GM10847 (cell line): ENCODE data around the gene LNX1.

ENCODE experiments used
- POLR2A ChIP-seq: IDR thresholded peaks from 2 replicates; pipeline ENCODE4 v1.6.1; 2011; ENCODE audit not compliant: insufficient read length; ENCODE audit errors: extremely low read depth

LNX1 gene

DNA sequence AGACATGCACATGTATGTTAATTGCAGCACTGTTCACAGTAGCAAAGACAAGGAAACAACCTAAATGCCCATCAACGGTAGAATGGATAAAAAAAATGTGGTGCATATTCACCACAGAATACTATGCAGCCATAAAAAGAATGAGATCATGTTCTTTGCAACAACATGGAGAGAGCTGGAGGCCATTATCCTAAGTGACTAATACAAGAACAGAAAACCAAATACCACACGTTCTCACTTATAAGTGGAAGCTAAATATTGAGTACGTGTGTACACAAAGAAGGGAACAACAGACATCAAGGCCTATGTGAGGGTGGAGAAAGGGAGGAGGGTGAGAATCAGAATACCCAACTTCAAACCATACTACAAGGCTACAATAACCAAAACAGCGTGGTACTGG is 17.4 kb upstream of the LNX1 start:
- no peak for TF ChIP-seq POLR2A

DNA sequence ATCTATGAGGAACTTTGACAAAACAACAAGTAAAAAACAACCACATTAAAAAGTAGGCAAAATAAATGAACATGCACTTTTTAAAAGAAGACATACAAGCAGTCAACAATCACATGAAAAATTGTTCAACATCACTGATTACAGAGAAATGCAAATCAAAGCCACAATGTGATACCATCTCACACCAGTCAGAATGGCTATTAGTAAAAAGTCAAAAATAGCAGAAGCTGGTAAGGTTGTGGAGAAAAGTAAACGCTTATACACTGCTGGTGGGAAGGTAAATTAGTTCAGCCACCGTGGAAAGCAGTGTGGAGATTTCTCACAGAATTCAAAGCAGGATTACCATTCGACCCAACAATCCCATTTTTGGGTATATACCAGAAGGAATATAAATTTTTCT is 17.0 kb upstream of the LNX1 start:
- TF ChIP-seq POLR2A, result no peak

DNA sequence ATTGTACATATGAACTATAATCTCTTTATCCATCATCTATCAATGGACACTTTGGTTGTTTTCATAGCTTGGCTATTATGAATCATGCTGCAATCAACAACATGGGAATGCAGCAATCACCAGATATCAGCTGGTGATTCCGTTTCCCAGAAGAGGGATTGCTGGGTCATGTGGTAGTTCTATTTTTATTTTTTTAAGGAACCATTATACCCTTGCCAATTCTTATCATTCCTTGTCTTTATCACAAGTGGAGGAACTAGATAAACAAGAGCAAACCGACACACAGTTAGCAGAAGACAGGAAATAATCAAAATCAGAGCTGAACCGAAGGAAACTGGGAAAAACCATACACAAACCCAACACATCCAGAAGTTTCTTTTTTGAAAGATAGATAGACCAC is 14.5 kb upstream of the LNX1 start:
- TF ChIP-seq POLR2A, result no peak

DNA sequence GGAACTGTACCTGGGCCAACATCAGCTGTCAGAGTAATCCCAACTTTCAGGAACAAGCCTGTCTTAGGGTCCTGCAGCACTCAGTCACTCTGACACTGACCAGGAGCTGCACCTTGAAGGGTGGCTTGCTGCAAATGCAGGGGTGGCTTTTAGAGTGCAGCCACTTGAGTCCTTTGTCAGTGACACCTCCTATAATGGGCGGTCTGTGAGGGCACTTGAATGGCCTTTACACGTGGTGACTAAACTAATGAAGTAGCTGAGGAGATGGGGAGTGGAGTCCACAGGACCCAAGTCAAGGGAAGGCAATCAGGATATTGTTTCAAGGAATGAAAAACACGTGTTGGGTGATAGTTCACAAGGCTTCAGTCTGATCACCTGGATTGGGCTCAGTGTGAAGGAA is 11.1 kb upstream of the LNX1 start:
- TF ChIP-seq POLR2A, result no peak

DNA sequence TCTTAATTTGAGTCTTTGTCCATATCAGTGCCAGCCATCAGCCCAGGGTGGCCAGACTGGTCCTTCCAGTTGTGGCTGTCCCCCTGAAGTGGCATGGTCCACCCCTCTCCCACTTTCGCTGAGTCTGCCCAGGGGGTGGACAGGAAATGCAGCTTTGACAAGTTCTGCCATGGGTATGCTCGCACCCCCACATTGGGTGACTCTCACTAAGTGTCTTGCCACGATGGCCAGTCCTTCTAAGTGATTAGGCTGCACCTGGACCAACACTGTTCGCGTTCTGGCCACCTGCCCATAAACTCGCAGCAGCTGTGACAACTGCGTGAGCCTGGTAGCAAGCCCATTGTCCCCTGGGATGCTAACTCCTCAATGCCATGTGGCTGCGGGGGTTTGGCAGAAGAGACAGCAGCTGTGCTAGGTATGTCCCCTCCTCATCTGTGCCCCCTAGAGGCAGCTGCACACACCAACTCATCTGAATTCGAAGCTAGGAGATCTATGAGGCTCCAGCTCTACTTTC is 10.0 kb upstream of the LNX1 start:
- no peak for TF ChIP-seq POLR2A

DNA sequence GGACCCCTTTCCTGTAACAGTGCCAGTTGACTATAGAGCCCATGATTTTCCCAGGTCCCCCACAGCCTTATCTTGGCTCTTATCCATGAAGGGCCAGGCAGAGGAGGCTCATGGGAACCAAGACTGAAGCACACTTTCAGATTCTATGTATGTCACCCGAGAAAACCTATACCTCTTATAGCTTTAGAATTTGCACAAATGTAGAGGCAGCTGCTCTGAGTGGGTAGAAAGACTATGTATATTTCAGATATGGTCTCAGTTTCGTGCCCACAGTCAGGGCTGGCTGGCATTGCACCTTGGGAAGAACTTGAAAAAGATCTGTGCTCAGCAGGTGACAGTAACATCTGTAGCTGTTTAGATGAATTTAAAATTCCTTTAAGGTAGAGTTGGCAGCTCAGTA is 8.3 kb upstream of the LNX1 start:
- no peak for TF ChIP-seq POLR2A

DNA sequence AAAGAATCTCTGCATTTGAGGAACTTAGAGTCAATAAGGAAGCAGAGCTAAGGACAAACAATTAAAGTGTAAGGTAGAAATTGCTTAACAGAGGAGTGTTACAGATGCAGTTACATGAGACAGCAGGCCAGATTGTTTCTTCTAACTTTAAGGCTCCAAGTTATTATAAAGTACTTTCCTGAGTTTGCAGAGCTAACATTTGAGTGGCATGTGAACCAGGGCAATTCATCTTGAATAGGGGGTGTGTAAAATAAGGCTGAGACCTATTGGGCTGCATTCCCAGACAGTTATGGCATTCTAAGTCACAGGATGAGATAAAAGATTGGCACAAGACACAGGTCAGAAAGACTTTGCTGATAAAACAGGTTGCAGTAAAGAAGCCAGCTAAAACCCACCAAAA is 7.6 kb upstream of the LNX1 start:
- TF ChIP-seq POLR2A, result no peak

DNA sequence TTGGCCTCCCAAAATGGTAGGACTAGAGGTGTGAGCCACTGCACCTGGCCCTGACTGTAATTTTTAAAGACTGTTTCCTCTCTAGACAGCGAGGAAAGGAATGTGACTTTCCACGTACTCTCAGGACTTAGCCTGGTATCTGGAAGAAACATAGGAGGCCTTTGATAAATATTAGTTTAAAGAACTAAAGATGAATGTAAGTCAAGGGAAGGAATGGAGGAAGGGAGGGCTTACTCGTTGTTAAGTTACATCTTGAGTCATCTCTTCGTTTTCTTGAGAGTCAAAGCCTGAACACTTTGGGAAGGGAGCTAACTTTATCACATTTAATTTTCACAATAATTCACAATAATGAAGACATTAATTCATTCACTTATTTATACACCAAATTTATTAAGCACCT is 7.2 kb upstream of the LNX1 start:
- no peak for TF ChIP-seq POLR2A

DNA sequence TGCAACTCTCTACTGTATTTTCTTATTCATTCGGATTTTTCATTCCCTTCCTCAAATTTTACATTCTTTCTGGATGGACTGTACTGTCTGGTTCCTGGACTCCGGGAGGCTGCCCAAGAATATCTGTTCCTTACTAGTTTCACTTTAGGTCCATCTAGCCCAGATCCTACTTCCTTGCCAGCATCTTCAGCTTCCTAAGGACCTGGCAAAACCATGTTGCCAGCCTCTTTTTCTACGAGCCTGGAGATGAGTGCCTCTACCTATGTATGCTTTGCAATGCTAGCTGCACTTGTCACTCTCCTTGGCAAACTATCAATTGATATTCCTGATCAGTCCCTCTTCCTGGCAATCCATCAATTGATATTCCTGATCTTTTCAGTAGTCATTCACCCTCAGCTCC is 5.6 kb upstream of the LNX1 start:
- no peak for TF ChIP-seq POLR2A

DNA sequence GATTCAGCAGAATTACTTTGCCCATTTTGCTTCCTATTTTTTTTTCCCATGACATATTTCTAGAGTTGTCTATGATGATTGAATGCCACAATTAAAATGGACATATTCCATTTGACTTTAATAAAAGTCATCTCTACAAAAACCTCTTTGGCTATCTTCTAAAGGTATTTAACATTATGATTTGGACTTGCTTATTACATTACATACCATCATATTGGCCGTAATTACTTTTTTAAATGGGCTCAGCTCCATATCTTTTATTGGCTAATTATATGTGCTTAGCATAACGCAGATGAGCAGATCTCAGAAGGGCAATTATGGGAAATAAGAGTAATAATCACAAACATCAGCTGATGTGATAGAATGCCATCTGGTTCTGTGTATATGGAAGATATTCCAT is 4.5 kb upstream of the LNX1 start:
- TF ChIP-seq POLR2A, result no peak

DNA sequence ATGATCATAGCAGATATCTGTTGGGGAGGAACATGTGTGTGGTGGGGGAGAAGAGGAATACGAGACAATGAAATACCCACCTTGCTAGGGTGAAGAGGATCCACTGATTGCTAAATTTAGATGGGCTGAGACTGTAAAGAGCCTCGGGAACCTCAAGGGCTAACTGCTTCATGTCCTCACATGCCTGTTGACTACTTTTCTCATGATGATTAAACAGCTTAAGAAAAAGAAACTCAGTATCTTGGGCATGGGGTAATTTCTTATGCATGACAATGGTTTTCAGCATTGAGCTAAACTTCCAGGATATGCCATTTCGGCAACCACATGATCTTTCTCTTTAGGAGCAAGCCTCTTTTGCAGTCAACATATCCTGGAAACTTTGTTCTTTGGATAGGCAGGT is 3.9 kb upstream of the LNX1 start:
- TF ChIP-seq POLR2A, result no peak

DNA sequence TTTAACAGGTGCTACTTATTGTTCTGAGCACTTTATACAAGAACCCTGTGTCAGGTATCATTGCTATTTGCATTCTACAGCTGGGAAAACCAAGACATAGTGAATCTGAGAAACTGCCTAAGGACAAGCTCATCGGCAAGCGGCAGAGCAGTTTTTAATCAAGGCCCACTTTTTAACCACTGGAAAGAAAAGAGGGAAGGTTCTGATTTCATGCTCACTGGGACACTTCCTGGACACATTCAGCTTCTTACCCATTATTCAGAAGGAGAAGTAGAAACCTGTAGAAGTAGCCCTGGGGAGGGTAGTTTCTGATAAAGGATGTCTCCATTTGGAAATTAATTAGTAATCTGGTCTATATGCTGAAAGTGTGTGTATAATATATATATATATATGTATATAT is 2.5 kb upstream of the LNX1 start:
- TF ChIP-seq POLR2A, result no peak

DNA sequence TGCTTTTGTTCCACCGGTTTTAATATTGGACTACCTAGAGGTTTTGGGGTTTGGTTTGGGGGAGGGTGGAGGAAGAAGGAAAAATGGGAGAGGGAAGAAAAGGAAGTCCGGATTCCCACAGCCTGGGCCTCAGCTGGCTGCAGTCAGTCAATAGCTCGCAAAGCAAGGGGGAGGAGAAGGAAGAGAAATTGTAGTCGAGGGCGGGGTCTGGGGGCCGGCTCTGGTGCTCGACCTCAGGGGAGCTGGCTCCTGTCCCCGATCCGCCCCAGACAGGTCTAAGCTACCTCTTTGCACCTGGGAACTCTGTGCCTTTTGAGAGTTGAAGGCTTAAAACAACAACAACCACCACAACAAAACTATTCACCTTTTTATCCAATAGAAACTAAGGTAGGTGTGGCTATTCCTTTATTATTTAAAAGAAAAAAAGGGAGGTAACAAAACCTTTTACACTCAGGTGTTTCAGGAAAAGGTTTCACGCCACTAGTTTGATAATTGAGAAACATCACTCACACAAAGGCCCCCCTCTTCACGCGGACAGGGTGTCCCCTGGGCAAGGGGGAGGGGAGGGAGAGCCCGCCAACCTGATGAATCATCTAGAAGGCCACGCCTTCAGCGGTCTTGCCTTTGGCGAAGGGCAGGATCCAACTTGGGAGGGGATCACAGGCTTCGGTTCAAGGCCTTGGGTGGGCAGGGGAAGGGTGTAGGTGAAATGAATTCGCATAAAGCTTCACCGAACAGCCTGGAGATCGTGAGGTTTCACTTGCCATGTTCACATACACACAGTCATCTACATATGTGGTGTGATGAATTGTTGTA is 1.6 kb upstream of the LNX1 start:
- no peak for TF ChIP-seq POLR2A

DNA sequence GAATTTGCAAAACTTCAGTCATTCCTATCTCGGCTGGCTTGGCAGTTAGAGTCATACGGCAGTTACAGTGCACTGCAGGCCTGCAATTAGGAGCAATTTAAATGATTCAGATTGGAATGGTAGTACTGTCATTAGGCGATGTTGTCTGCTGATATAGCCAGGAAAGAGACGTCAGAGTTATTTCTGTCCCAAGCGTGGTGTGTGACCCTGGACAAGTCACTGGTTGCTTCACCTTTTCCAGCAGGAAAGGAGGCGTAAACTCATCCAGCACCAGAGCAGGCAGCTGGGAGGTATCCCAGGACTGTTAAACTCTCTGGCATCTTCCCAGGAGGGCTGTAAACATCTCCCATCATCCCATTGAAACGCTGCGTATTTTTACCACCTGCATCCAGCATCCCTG is 836 bp upstream of the LNX1 start:
- TF ChIP-seq POLR2A, result no peak

DNA sequence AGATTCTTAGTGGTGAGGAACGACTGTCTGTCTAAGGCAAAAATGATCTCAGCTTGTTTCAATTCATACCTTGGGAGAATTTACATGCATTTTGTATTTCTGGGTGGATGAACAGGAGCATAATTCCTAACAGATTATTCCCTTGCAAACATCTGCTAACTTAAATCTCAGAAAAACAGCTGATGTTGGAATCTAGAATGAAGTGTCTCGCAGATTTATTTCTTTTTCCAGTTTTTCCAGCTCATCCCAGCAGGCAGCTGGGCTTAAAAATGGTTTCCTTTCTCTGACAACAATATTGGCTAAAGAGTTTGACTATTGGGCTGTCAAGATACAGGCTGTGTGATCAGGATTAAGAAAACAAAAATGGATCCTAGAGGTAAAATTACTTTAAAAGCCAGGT is 1.1 kb downstream of the LNX1 start:
- no peak for TF ChIP-seq POLR2A

DNA sequence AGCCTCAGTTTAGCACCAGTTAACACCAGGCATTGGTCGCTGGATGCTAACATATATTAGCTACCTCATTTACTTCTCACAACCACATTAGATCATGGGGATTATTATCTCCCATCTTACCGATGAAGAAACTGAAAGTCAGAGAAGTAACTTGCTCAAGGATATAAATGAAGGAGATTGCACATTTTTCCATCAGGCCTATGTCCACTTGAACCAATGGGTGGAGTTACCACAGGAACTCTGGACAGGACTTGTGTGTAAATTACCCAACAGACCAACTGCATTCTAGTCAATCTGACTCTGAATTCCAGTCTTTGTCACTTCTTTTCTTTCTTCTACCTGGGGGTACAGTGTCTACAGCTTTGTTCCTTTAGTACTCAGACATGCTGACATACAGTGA is 1.8 kb downstream of the LNX1 start:
- TF ChIP-seq POLR2A, result no peak

DNA sequence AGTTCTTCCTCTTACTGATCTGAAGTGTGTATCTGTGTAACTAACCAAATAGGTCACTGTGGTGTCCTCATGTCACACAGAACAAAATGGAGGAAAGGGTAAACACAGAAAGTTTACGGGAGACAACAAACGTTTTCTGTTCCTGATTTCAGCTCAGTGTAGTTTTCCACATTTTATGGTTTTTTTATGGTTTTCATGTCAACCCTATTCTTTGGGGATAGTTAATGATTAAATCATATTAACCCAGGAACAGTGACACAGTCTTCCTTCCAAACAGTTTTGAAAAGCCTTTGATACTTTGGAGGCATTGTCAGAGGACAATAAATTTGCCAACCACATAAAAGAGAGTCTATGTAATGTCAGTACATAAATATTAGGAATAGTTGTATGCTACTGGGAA is 4.2 kb downstream of the LNX1 start:
- TF ChIP-seq POLR2A, result no peak
